ENCODE results near the gene NDRG4.

Gene NDRG4

GRCh38 chr16:58503863-58504688, 4.1 kb downstream of the NDRG4 start:
- H3K9ac ChIP-seq (ENCODE audit: low read depth, low read length), result no peak overlapping the region
- H3K27me3 ChIP-seq (ENCODE audit: control insufficient read depth, insufficient read depth, low read length), result peaks cover 8% of the 10 kb centered on the region; the same call in 1 of the 2 replicates
- H3K4me3 ChIP-seq (ENCODE audit: low read depth, low read length), result no peak overlapping the region
- H3K4me1 ChIP-seq (ENCODE audit: control insufficient read depth, insufficient read depth, low read length), result no peaks in the 10 kb centered on the region
- H3K36me3 ChIP-seq (ENCODE audit: control insufficient read depth, insufficient read depth, low read length), result peaks cover 4% of the 10 kb centered on the region; the same call in 1 of the 2 replicates
- H3K27ac ChIP-seq (ENCODE audit: low read depth, low read length), result no peak overlapping the region
- no peaks in the 10 kb centered on the region for H3K9me3 ChIP-seq (ENCODE audit: control insufficient read depth, insufficient read depth, low read length)

GRCh38 chr16:58506241-58507194, 6.6 kb downstream of the NDRG4 start:
- Histone ChIP-seq H3K4me1 (ENCODE audit: control insufficient read depth, insufficient read depth, low read length) (no peaks in the 10 kb centered on the region), H3K27ac (ENCODE audit: low read depth, low read length) (no peak overlapping the region), H3K27me3 (ENCODE audit: control insufficient read depth, insufficient read depth, low read length) (peaks cover 8% of the 10 kb centered on the region; the same call in 1 of the 2 replicates), H3K4me3 (ENCODE audit: low read depth, low read length) (no peak overlapping the region), H3K36me3 (ENCODE audit: control insufficient read depth, insufficient read depth, low read length) (peaks cover 9% of the 10 kb centered on the region; the same call in 1 of the 2 replicates), H3K9me3 (ENCODE audit: control insufficient read depth, insufficient read depth, low read length) (no peaks in the 10 kb centered on the region), H3K9ac (ENCODE audit: low read depth, low read length) (no peak overlapping the region)

GRCh38 chr16:58507195-58507962, 7.4 kb downstream of the NDRG4 start:
- Histone ChIP-seq H3K9ac (ENCODE audit: low read depth, low read length) (no peak overlapping the region), H3K9me3 (ENCODE audit: control insufficient read depth, insufficient read depth, low read length) (no peaks in the 10 kb centered on the region), H3K36me3 (ENCODE audit: control insufficient read depth, insufficient read depth, low read length) (peaks cover 9% of the 10 kb centered on the region; the same call in 1 of the 2 replicates), H3K27ac (ENCODE audit: low read depth, low read length) (no peak overlapping the region), H3K4me1 (ENCODE audit: control insufficient read depth, insufficient read depth, low read length) (no peaks in the 10 kb centered on the region), H3K4me3 (ENCODE audit: low read depth, low read length) (no peak overlapping the region), H3K27me3 (ENCODE audit: control insufficient read depth, insufficient read depth, low read length) (peaks cover 5% of the 10 kb centered on the region; the same call in 1 of the 2 replicates)

GRCh38 chr16:58507963-58508670, 8.2 kb downstream of the NDRG4 start:
- H3K4me1 ChIP-seq (ENCODE audit: control insufficient read depth, insufficient read depth, low read length), result no peaks in the 10 kb centered on the region
- H3K9ac ChIP-seq (ENCODE audit: low read depth, low read length), result no peak overlapping the region
- H3K36me3 ChIP-seq (ENCODE audit: control insufficient read depth, insufficient read depth, low read length), result peaks cover 9% of the 10 kb centered on the region; the same call in 1 of the 2 replicates
- H3K9me3 ChIP-seq (ENCODE audit: control insufficient read depth, insufficient read depth, low read length), result no peaks in the 10 kb centered on the region
- no peaks in the 10 kb centered on the region for H3K27me3 ChIP-seq (ENCODE audit: control insufficient read depth, insufficient read depth, low read length)
- no peak overlapping the region for H3K27ac ChIP-seq (ENCODE audit: low read depth, low read length)
- no peak overlapping the region for H3K4me3 ChIP-seq (ENCODE audit: low read depth, low read length)

GRCh38 chr16:58508671-58509251, 8.8 kb downstream of the NDRG4 start:
- H3K27ac ChIP-seq (ENCODE audit: low read depth, low read length), result no peak overlapping the region
- H3K9me3 ChIP-seq (ENCODE audit: control insufficient read depth, insufficient read depth, low read length), result no peaks in the 10 kb centered on the region
- H3K4me3 ChIP-seq (ENCODE audit: low read depth, low read length), result no peak overlapping the region
- H3K4me1 ChIP-seq (ENCODE audit: control insufficient read depth, insufficient read depth, low read length), result no peaks in the 10 kb centered on the region
- peaks cover 9% of the 10 kb centered on the region; the same call in 1 of the 2 replicates for H3K36me3 ChIP-seq (ENCODE audit: control insufficient read depth, insufficient read depth, low read length)
- H3K9ac ChIP-seq (ENCODE audit: low read depth, low read length), result no peak overlapping the region
- H3K27me3 ChIP-seq (ENCODE audit: control insufficient read depth, insufficient read depth, low read length), result no peaks in the 10 kb centered on the region

- Histone ChIP-seq H3K27me3 (ENCODE audit: control insufficient read depth, insufficient read depth, low read length) (no peaks in the 10 kb centered on the region), H3K27ac (ENCODE audit: low read depth, low read length) (no peak overlapping the region), H3K9ac (ENCODE audit: low read depth, low read length) (no peak overlapping the region), H3K4me1 (ENCODE audit: control insufficient read depth, insufficient read depth, low read length) (no peaks in the 10 kb centered on the region), H3K9me3 (ENCODE audit: control insufficient read depth, insufficient read depth, low read length) (no peaks in the 10 kb centered on the region), H3K4me3 (ENCODE audit: low read depth, low read length) (no peak overlapping the region), H3K36me3 (ENCODE audit: control insufficient read depth, insufficient read depth, low read length) (peaks cover 9% of the 10 kb centered on the region; the same call in 1 of the 2 replicates)
These were observed 9.5 kb downstream of the NDRG4 start for GRCh38 chr16:58509256-58510096.

- no peaks in the 10 kb centered on the region for H3K27me3 ChIP-seq (ENCODE audit: control insufficient read depth, insufficient read depth, low read length)
- 0 out of 2 replicates have a peak, but pooled peaks cover 2% of the 10 kb centered on the region for H3K4me1 ChIP-seq (ENCODE audit: control insufficient read depth, insufficient read depth, low read length)
- no peaks in the 10 kb centered on the region for H3K9me3 ChIP-seq (ENCODE audit: control insufficient read depth, insufficient read depth, low read length)
- no peak overlapping the region for H3K4me3 ChIP-seq (ENCODE audit: low read depth, low read length)
- H3K36me3 ChIP-seq (ENCODE audit: control insufficient read depth, insufficient read depth, low read length), result peaks cover 9% of the 10 kb centered on the region; the same call in 1 of the 2 replicates
- H3K9ac ChIP-seq (ENCODE audit: low read depth, low read length), result no peak overlapping the region
- no peak overlapping the region for H3K27ac ChIP-seq (ENCODE audit: low read depth, low read length)
These were observed 10.3 kb downstream of the NDRG4 start for GRCh38 chr16:58510097-58510775.

GRCh38 chr16:58510776-58511628, 11.1 kb downstream of the NDRG4 start:
- Histone ChIP-seq H3K36me3 (ENCODE audit: control insufficient read depth, insufficient read depth, low read length) (peaks cover 9% of the 10 kb centered on the region; the same call in 1 of the 2 replicates), H3K9me3 (ENCODE audit: control insufficient read depth, insufficient read depth, low read length) (no peaks in the 10 kb centered on the region), H3K27me3 (ENCODE audit: control insufficient read depth, insufficient read depth, low read length) (no peaks in the 10 kb centered on the region)

More at GRCh38 chr16:58510776-58511628, 11.1 kb downstream of the NDRG4 start:
- 0 out of 2 replicates have a peak, but pooled peaks cover 2% of the 10 kb centered on the region for H3K4me1 ChIP-seq (ENCODE audit: control insufficient read depth, insufficient read depth, low read length)
- H3K27ac ChIP-seq (ENCODE audit: low read depth, low read length), result no peak overlapping the region
- H3K4me3 ChIP-seq (ENCODE audit: low read depth, low read length), result no peak overlapping the region
- H3K9ac ChIP-seq (ENCODE audit: low read depth, low read length), result no peak overlapping the region
